GM19239 (cell line): ENCODE data around the gene FRAS1.

Experiments used
- DNase-seq: peaks from one replicate; pipeline ENCODE4 v3.0.0; 2011; ENCODE audit warnings: low spot score; ENCODE audit not compliant: insufficient read length
- FAIRE-seq: peaks from 2 replicates; lab custom pipeline; 2011; peaks lifted over from hg19 to GRCh38; lab: Jason Lieb, UNC

Gene FRAS1

GRCh38 chr4:78056265-78057129, 626 bp upstream of the FRAS1 start:
- FAIRE-seq (peak; percentile 14), DNase-seq (no peak)

GRCh38 chr4:78057600-78058550, 752 bp downstream of the FRAS1 start:
- DNase-seq (no peak), FAIRE-seq (no peak)

- FAIRE-seq (no peak), DNase-seq (no peak)
These were observed 1.7 kb downstream of the FRAS1 start for GRCh38 chr4:78058591-78059523.

- no peak for DNase-seq
- FAIRE-seq: no peak
These were observed 2.4 kb downstream of the FRAS1 start for GRCh38 chr4:78059524-78059889.

- DNase-seq (no peak), FAIRE-seq (no peak)
These were observed 2.8 kb downstream of the FRAS1 start for GRCh38 chr4:78059938-78060337.

- no peak for DNase-seq
- no peak for FAIRE-seq
These were observed 4.9 kb downstream of the FRAS1 start for GRCh38 chr4:78061939-78062570.

- DNase-seq (no peak), FAIRE-seq (no peak)
These were observed 8.5 kb downstream of the FRAS1 start for GRCh38 chr4:78065508-78066192.

GRCh38 chr4:78068481-78068880, 11.4 kb downstream of the FRAS1 start:
- no peak for FAIRE-seq
- no peak for DNase-seq

- FAIRE-seq: no peak
- no peak for DNase-seq
These were observed 12.2 kb downstream of the FRAS1 start for GRCh38 chr4:78069319-78069718.

- FAIRE-seq (no peak), DNase-seq (no peak)
These were observed 12.7 kb downstream of the FRAS1 start for GRCh38 chr4:78069859-78070258.

- FAIRE-seq (no peak), DNase-seq (no peak)
These were observed 13.7 kb downstream of the FRAS1 start for GRCh38 chr4:78070731-78071282.

- DNase-seq (no peak), FAIRE-seq (no peak)
These were observed 17.6 kb downstream of the FRAS1 start for GRCh38 chr4:78074759-78075158.

- DNase-seq: no peak
- FAIRE-seq: no peak
These were observed 18.9 kb downstream of the FRAS1 start for GRCh38 chr4:78075986-78076385.

- DNase-seq: no peak
- FAIRE-seq: no peak
These were observed 21.0 kb downstream of the FRAS1 start for GRCh38 chr4:78078101-78078500.

- DNase-seq (no peak), FAIRE-seq (no peak)
These were observed 22.8 kb downstream of the FRAS1 start for GRCh38 chr4:78079726-78080430.

GRCh38 chr4:78081541-78081940, 24.4 kb downstream of the FRAS1 start:
- FAIRE-seq: no peak

GRCh38 chr4:78083035-78083434, 25.9 kb downstream of the FRAS1 start:
- DNase-seq: no peak
- no peak for FAIRE-seq

More at GRCh38 chr4:78081541-78081940, 24.4 kb downstream of the FRAS1 start:
- no peak for DNase-seq

- no peak for FAIRE-seq
- no peak for DNase-seq
These were observed 34.4 kb downstream of the FRAS1 start for GRCh38 chr4:78091534-78091933.
